ENCODE measurements around the gene ALOX12B.
"Not testable (repeated sequence)": the region's sequence is repeated elsewhere in the genome, so short reads cannot be mapped to it uniquely, and the experiment has no call there.

The ALOX12B gene

GRCh38 chr17:8117367-8117979 lies 30.0 kb upstream of the ALOX12B start:
- no peak for TF ChIP-seq CTCF (IDR thresholded peaks at IDR 0.05; ENCODE audit: low read depth, low read length)
- H3K4me3 ChIP-seq (ENCODE audit: low read depth, low read length) = peak overlapping the region; percentile 62

GRCh38 chr17:8116776-8117175 lies 29.3 kb upstream of the ALOX12B start:
- H3K4me3 ChIP-seq (ENCODE audit: low read depth, low read length) = no peak overlapping the region
- TF ChIP-seq CTCF (IDR thresholded peaks at IDR 0.05; ENCODE audit: low read depth, low read length) = no peak

DNA sequence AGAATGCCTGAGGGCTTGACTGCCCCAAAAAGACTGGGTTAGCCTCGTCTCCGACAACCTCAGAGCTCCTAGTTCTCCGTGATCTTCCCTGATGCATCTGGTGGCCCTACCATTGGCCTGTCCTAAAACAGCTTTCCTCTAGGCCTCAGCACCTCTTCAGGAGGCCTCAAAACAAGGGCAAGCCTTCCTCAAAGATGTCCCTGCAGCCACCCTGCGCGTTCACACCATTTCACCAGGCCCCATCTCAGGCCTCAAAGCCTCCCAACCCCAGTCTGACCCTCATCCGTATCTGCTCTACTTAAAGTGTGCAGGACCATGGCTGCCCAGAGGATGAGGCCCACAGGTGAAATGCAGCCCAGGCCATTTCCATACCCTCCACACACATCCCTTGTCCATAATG lies 23.4 kb upstream of the ALOX12B start:
- TF ChIP-seq CTCF (IDR thresholded peaks at IDR 0.05; ENCODE audit: low read depth, low read length) = 0 out of 2 replicates have a peak, but pooled peaks have one; percentile 4
- no peak overlapping the region for H3K4me3 ChIP-seq (ENCODE audit: low read depth, low read length)

DNA sequence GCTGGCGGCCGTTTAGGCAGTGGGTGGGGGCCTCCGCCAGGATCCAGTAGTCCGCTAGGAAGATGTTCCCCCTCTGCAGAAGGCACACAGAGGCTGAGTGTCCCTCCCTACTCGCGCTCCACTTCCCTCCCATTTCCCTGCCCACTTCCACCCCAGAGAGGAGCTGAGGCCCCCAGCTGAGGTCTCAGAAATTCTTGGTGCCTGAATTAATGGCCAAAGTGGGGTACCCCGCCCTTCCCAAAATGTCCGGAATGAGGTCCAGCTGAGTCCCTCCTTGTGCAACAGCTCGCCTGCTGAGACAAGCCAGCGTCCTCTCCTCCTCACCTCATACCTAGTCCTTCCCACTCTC lies 22.9 kb upstream of the ALOX12B start:
- TF ChIP-seq CTCF (IDR thresholded peaks at IDR 0.05; ENCODE audit: low read depth, low read length) = no peak; the same call in 1 of the 2 replicates
- H3K4me3 ChIP-seq (ENCODE audit: low read depth, low read length) = no peak overlapping the region

GRCh38 chr17:8109661-8110455 lies 22.3 kb upstream of the ALOX12B start:
- peak; percentile 51 for TF ChIP-seq CTCF (IDR thresholded peaks at IDR 0.05; ENCODE audit: low read depth, low read length)
- H3K4me3 ChIP-seq (ENCODE audit: low read depth, low read length) = no peak overlapping the region

- H3K4me3 ChIP-seq (ENCODE audit: low read depth, low read length) = no peak overlapping the region
- no peak for TF ChIP-seq CTCF (IDR thresholded peaks at IDR 0.05; ENCODE audit: low read depth, low read length)
Observed at GRCh38 chr17:8108972-8109660, 21.6 kb upstream of the ALOX12B start.

DNA sequence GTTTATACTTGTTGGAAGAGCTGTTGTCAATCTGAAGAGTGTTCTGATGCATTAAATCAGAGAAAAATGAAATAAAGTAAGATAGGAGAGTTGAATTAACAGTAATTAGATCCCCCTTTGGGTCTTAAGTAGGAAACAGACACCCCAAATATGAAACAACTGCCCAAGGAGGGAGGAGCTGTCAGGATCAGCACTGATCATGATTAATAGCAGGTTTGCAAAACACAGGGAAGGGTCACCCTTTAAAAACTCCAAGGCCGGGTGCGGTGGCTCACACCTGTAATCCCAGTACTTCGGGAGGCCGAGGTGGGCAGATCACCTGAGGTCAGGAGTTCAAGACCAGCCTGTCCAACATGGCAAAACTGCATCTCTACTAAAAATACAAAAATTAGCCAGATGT lies 19.5 kb upstream of the ALOX12B start:
- H3K4me3 ChIP-seq (ENCODE audit: low read depth, low read length) = not testable (repeated sequence)

All from WI38 (cell line).